Measurements from ENCODE around the gene LMAN2L. TPM values are rescaled to one million over a fixed set of nuclear protein-coding genes. Genes with fewer than 3 reads are reported as not detected.

Gene LMAN2L
- total RNA-seq, 1 experiment from 2014 or later: 15.6 TPM

DNA sequence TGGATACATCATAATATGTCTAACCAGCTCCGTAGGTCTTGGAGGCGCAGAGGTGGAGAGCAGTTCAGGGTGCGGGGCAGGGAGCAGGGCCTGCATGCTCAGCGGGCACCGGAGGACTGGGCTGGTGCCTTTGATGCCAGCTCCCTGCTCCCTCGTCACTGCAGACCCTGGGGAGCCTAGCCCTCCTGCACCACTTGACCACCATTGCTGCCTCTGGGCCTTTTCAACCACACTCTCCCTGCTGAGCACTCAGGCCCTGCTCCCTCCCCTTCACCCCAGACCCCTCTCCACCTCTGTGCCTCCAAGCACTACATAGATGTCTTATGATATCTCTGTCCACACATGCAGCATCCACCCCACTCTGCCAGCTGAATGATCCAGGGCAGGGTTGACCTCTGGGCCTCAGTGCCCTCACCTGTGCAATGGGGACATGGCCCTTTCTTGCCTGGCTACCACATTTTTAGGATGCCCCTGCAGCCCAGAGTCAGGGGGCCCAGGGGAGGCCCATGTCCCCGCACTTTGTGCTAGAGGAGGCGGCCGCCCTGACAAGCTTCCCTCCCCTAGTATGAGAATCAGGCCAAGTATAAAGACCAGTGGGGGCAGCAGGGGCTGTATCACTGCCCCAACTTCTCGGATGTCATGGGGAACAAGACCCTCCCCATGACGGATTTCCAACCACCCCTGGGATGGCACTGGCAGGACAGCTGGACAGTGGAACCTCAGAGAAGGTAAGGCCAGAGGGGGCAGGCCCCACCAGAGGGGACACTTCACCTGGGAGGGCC, 51.0 kb downstream of the LMAN2L start:
- no peaks in the 10 kb centered on the region for H3K4me1 ChIP-seq (replicated peaks; ENCODE audit: insufficient read depth)
- no peak overlapping the region for H3K4me3 ChIP-seq
- no peaks in the 10 kb centered on the region for H3K36me3 ChIP-seq (ENCODE audit: low read depth)
- H3K4me2 ChIP-seq: no peak overlapping the region
- no peaks in the 10 kb centered on the region for H3K9me3 ChIP-seq (ENCODE audit: insufficient read depth, low read depth)
- no peak for DNase-seq
- BruUV-seq (replicated peaks): no TSS peak
- H3F3A ChIP-seq (ENCODE audit: insufficient read depth, low read depth): no peaks in the 10 kb centered on the region
- intact Hi-C loops (cut with micrococcal nuclease; ENCODE audit: unreplicated experiment): no loop called here
- H3K9me2 ChIP-seq (ENCODE audit: insufficient read depth): no peaks in the 10 kb centered on the region
- H4K20me1 ChIP-seq (ENCODE audit: insufficient read depth): no peaks in the 10 kb centered on the region
- ChIA-PET POLR2A (ENCODE audit: unreplicated experiment) (no interaction called here), CTCF (no interaction called here)
- no peaks in the 10 kb centered on the region for H3K79me2 ChIP-seq (ENCODE audit: low read depth)
- H2AFZ ChIP-seq: no peak overlapping the region
- no peaks in the 10 kb centered on the region for H3K27me3 ChIP-seq (ENCODE audit: insufficient read depth, low read depth)
- TF ChIP-seq EZH2 (IDR thresholded peaks at IDR 0.05; ENCODE audit: low read depth): no peak
- TF ChIP-seq, protein P1, sequence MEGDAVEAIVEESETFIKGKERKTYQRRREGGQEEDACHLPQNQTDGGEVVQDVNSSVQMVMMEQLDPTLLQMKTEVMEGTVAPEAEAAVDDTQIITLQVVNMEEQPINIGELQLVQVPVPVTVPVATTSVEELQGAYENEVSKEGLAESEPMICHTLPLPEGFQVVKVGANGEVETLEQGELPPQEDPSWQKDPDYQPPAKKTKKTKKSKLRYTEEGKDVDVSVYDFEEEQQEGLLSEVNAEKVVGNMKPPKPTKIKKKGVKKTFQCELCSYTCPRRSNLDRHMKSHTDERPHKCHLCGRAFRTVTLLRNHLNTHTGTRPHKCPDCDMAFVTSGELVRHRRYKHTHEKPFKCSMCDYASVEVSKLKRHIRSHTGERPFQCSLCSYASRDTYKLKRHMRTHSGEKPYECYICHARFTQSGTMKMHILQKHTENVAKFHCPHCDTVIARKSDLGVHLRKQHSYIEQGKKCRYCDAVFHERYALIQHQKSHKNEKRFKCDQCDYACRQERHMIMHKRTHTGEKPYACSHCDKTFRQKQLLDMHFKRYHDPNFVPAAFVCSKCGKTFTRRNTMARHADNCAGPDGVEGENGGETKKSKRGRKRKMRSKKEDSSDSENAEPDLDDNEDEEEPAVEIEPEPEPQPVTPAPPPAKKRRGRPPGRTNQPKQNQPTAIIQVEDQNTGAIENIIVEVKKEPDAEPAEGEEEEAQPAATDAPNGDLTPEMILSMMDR (conservative IDR thresholded peaks at IDR 0.05): no peak
- H3K27ac ChIP-seq: no peak overlapping the region

DNA sequence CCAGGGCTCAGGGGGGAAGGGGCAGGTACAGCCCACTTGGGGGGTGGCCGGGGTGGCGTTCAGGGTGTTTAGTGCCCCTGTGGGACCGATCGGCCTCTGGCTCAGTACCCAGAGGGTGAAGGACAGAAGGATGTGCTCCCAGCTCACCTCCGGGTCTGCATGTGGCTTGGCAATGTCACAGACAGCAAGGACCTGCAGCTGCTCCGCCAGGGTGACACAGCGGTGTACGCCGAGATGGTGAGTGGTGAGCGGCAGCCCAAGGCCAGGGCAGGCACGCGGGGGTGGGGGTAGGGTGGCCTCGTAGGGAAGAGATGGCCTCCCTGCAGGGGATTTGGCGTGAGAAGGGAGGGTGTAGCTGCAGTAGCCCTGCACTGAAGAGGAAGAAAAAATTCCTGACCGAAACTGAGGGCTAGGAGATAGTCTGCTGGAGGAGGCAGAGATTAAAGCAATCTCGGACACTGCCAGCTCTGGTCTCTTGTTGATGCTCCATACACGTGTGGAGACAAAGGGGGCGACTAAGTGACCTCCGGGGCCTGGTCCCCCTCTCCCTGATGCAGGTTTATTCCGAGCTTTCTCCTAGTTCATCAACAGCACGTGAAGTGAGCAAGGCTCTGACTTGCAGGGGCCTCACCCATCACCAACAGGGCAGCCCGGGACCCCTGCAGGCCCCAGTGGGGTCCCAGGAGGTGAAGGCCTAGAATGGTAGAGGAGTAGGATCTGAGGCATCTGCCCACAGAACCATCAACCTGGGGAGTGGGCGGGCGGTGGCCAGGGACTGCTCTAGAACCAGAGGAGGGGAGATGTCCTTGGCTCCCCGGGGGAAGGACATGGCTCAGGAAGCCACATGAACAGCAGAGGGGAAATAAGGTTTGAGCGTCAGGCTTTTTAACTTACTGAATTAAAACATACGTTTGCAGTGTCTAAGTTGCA, 51.9 kb downstream of the LMAN2L start:
- Histone ChIP-seq H3K4me1 (replicated peaks; ENCODE audit: insufficient read depth) (no peaks in the 10 kb centered on the region), H4K20me1 (ENCODE audit: insufficient read depth) (no peaks in the 10 kb centered on the region), H3K4me3 (no peak overlapping the region), H3K27me3 (ENCODE audit: insufficient read depth, low read depth) (no peaks in the 10 kb centered on the region), H3K36me3 (ENCODE audit: low read depth) (no peaks in the 10 kb centered on the region), H3F3A (ENCODE audit: insufficient read depth, low read depth) (no peaks in the 10 kb centered on the region), H3K79me2 (ENCODE audit: low read depth) (no peaks in the 10 kb centered on the region), H3K27ac (no peak overlapping the region), H3K9me2 (ENCODE audit: insufficient read depth) (no peaks in the 10 kb centered on the region), H3K9me3 (ENCODE audit: insufficient read depth, low read depth) (no peaks in the 10 kb centered on the region), H3K4me2 (no peak overlapping the region), H2AFZ (no peak overlapping the region)
- DNase-seq: no peak
- TF ChIP-seq EZH2 (IDR thresholded peaks at IDR 0.05; ENCODE audit: low read depth): no peak
- TF ChIP-seq, protein P1 (conservative IDR thresholded peaks at IDR 0.05): no peak
- ChIA-PET POLR2A (ENCODE audit: unreplicated experiment) (no interaction called here), CTCF (interaction anchor here (0.9 kb wide), 1 partner anchor 16 kb away, joined by 11 read pairs; no protein-coding TSS in a partner anchor)
- intact Hi-C loops (cut with micrococcal nuclease; ENCODE audit: unreplicated experiment): no loop called here
- BruUV-seq (replicated peaks): no TSS peak

DNA sequence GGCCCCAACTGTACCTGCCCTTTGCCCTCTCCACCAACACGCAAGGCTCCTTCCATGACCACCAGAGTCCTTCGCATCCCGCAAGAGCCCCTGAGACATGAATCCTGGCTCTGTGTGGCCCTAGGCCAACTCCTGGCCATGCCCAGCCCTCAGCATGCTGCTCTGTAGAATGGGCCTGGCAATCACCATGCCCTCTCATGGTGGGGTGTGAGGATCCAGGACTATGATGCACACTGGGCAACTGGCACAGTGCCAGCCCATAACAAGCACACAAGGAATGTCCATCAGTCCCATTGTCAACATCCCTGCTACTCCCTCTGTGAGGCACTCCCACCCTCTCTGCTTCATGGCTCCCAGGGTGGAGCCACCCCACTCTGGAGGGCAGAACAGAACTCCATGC, 52.6 kb downstream of the LMAN2L start:
- H3K9me3 ChIP-seq (ENCODE audit: insufficient read depth, low read depth): no peaks in the 10 kb centered on the region
- no peaks in the 10 kb centered on the region for H4K20me1 ChIP-seq (ENCODE audit: insufficient read depth)
- ChIA-PET CTCF (interaction anchor here (0.9 kb wide), 1 partner anchor 17 kb away, joined by 11 read pairs; no protein-coding TSS in a partner anchor), POLR2A (ENCODE audit: unreplicated experiment) (no interaction called here)
- H3K9me2 ChIP-seq (ENCODE audit: insufficient read depth): no peaks in the 10 kb centered on the region
- no peak for DNase-seq
- H3F3A ChIP-seq (ENCODE audit: insufficient read depth, low read depth): no peaks in the 10 kb centered on the region
- no peaks in the 10 kb centered on the region for H3K4me1 ChIP-seq (replicated peaks; ENCODE audit: insufficient read depth)
- no peaks in the 10 kb centered on the region for H3K36me3 ChIP-seq (ENCODE audit: low read depth)
- no TSS peak for BruUV-seq (replicated peaks)
- H3K4me3 ChIP-seq: no peak overlapping the region
- H3K27ac ChIP-seq: no peak overlapping the region
- no peaks in the 10 kb centered on the region for H3K79me2 ChIP-seq (ENCODE audit: low read depth)
- intact Hi-C loops (cut with micrococcal nuclease; ENCODE audit: unreplicated experiment): no loop called here
- H3K27me3 ChIP-seq (ENCODE audit: insufficient read depth, low read depth): no peaks in the 10 kb centered on the region
- no peak overlapping the region for H2AFZ ChIP-seq
- H3K4me2 ChIP-seq: no peak overlapping the region
- TF ChIP-seq EZH2 (IDR thresholded peaks at IDR 0.05; ENCODE audit: low read depth): no peak
- TF ChIP-seq, protein P1 (conservative IDR thresholded peaks at IDR 0.05): no peak
